MM.1S (cell line): ENCODE results near the gene PTPRD.

ENCODE experiments used
- CTCF ChIP-seq: fragments of 300-600 bp; sonication (generic); IDR thresholded peaks from 2 replicates; pipeline ENCODE4 v1.5.1; 2016; ENCODE audit warnings: antibody characterized with exemption, low read length, mixed read lengths
- EZH2 ChIP-seq: fragments of 300-600 bp; sonication (generic); optimal IDR thresholded peaks from 2 replicates; pipeline ENCODE3; 2017; ENCODE audit warnings: low read depth, mild to moderate bottlenecking, antibody characterized with exemption, low read length, mixed read lengths
- EZH2phosphoT487 ChIP-seq: fragments of 300-600 bp; sonication (generic); IDR thresholded peaks from 2 replicates; pipeline ENCODE4 v1.6.1; 2018; ENCODE audit warnings: antibody characterized with exemption, low read length

DNA sequence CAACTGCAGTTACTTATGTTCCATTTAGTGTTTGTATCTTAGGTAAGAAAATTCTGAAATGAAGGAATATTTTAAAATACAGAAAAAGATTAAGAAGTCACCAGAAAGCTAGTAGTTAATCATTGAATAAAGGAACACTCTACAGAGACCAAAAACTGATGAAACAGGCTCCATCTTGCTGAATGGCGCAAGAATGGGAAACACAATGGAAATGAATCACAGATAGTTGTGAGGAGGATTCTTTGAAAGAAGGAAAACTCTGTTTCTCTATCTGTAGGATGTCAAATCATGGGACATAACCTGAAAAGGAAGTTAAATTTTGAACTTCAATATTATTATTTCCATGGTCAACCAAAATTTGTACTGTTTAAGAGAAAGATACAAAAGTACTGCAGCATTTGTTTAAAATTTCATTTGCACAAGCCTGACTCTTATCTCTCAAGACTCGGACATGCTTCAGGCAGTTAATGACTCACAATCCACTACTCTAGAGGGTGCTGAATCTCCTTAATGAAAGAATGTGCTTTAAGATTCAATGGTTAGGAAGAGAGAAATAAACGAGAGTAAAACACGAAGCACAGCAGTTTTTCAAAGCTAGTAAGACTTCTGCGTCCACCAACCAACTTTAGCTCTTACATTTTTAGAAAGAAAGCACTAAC is 1748.8 kb downstream of the PTPRD start:
- no peak for TF ChIP-seq CTCF
- no peak for TF ChIP-seq EZH2
- TF ChIP-seq EZH2phosphoT487: no peak
